RWPE1 (cell line): Measurements from ENCODE around the gene RHOBTB1.

Source experiments
- CTCF ChIA-PET: fragments of 350-600 bp; sonication (Branson Sonifier 250); formaldehyde crosslinking; extraction: SDS; loops from one replicate; lab custom pipeline; 2021; lab: Yijun Ruan, JAX
- POLR2A ChIA-PET: fragments of 400-600 bp; formaldehyde crosslinking; extraction: SDS; loops from one replicate; lab custom pipeline; 2020; ENCODE audit warnings: antibody characterized with exemption; ENCODE audit not compliant: low non-redundant PET; lab: Yijun Ruan, JAX
- DNase-seq: peaks from one replicate; pipeline ENCODE4 v3.0.0; 2012; ENCODE audit warnings: low spot score
- H3K27ac ChIP-seq: fragments of 450-650 bp; 2 replicates; pipeline ENCODE4 v1.5.1; 2017
- CTCF ChIP-seq: fragments of 450-650 bp; conservative IDR thresholded peaks from 2 replicates; pipeline ENCODE4 v1.5.1; 2017; ENCODE audit warnings: low read depth, mild to moderate bottlenecking

Gene RHOBTB1

GRCh38 chr10:60980997-60981396 is 37.0 kb upstream of the RHOBTB1 start:
- no peak for TF ChIP-seq CTCF
- CTCF ChIA-PET, result no interaction called here
- H3K27ac ChIP-seq, result no peak overlapping the region
- POLR2A ChIA-PET, result no interaction called here
- no peak for DNase-seq

GRCh38 chr10:60979667-60980104 is 35.7 kb upstream of the RHOBTB1 start:
- no peak for DNase-seq
- TF ChIP-seq CTCF, result no peak
- H3K27ac ChIP-seq, result no peak overlapping the region
- CTCF ChIA-PET, result no interaction called here
- POLR2A ChIA-PET, result no interaction called here

GRCh38 chr10:60978287-60979115 is 34.5 kb upstream of the RHOBTB1 start:
- POLR2A ChIA-PET, result no interaction called here
- H3K27ac ChIP-seq, result no peak overlapping the region
- DNase-seq, result peak; percentile 76
- no peak for TF ChIP-seq CTCF
- CTCF ChIA-PET, result interaction anchor here (0.7 kb wide), 1 partner anchor 65 kb away, joined by 3 read pairs; no protein-coding TSS in a partner anchor

- ChIA-PET POLR2A (no interaction called here), CTCF (no interaction called here)
- H3K27ac ChIP-seq, result no peak overlapping the region
- no peak for TF ChIP-seq CTCF
- no peak for DNase-seq
These were observed 33.5 kb upstream of the RHOBTB1 start for GRCh38 chr10:60977161-60978122.

GRCh38 chr10:60976687-60977086 is 32.7 kb upstream of the RHOBTB1 start:
- CTCF ChIA-PET, result no interaction called here
- POLR2A ChIA-PET, result no interaction called here

More at GRCh38 chr10:60976687-60977086, 32.7 kb upstream of the RHOBTB1 start:
- no peak for DNase-seq
- H3K27ac ChIP-seq, result no peak overlapping the region
- no peak for TF ChIP-seq CTCF
